HepG2 (cell line): ENCODE data around the gene DUSP9. TPM values are rescaled to one million over a fixed set of nuclear protein-coding genes. Genes with fewer than 3 reads are reported as not detected.

Source experiments
- DR1 ChIP-seq: sonication (generic); formaldehyde crosslinking; IDR thresholded peaks from 2 replicates; pipeline ENCODE4 v1.8.0; 2021; ENCODE audit warnings: mild to moderate bottlenecking, missing genetic modification reagents, inconsistent platforms
- HDAC1 ChIP-seq: sonication (generic); formaldehyde crosslinking; IDR thresholded peaks from 2 replicates; pipeline ENCODE4 v1.5.1; 2020; ENCODE audit warnings: mild to moderate bottlenecking, missing genetic modification reagents
- HMG20B ChIP-seq: conservative IDR thresholded peaks from 2 replicates; pipeline ENCODE4 v1.6.1; 2016; ENCODE audit warnings: missing genetic modification reagents, missing compliant biosample characterization
- HOXD1 ChIP-seq: sonication (generic); formaldehyde crosslinking; IDR thresholded peaks from 2 replicates; pipeline ENCODE4 v1.5.0; 2020; ENCODE audit warnings: missing genetic modification reagents
- JUND ChIP-seq: sonication (generic); formaldehyde crosslinking; IDR thresholded peaks from 2 replicates; pipeline ENCODE4 v1.8.0; 2022; ENCODE audit warnings: mild to moderate bottlenecking, missing genetic modification reagents
- KLF12 ChIP-seq: sonication (generic); formaldehyde crosslinking; IDR thresholded peaks from 2 replicates; pipeline ENCODE4 v1.4.0; 2020; ENCODE audit warnings: missing genetic modification reagents, borderline replicate concordance
- NR3C1 ChIP-seq: sonication (generic); formaldehyde crosslinking; IDR thresholded peaks from 2 replicates; pipeline ENCODE4 v1.4.0; 2020; ENCODE audit warnings: missing genetic modification reagents
- PCBP2 ChIP-seq: fragments of 200-400 bp; formaldehyde crosslinking; optimal IDR thresholded peaks from 2 replicates; pipeline ENCODE3; 2018; ENCODE audit warnings: low read length, low read depth; ENCODE audit not compliant: poor library complexity, severe bottlenecking
- TAF1 ChIP-seq: sonication (generic); formaldehyde crosslinking; IDR thresholded peaks from 2 replicates; pipeline ENCODE4 v1.4.0; 2020; ENCODE audit warnings: missing genetic modification reagents
- TEAD3 ChIP-seq: optimal IDR thresholded peaks from 2 replicates; pipeline ENCODE3; 2016; ENCODE audit warnings: borderline replicate concordance
- U2AF1 ChIP-seq: fragments of 200-400 bp; formaldehyde crosslinking; optimal IDR thresholded peaks from 2 replicates; pipeline ENCODE3; 2017; ENCODE audit warnings: mild to moderate bottlenecking, low read depth, low read length
- ZFP62 ChIP-seq: sonication (generic); formaldehyde crosslinking; IDR thresholded peaks from 2 replicates; pipeline ENCODE4 v1.4.0; 2020; ENCODE audit warnings: missing genetic modification reagents
- ZNF546 ChIP-seq: sonication (generic); formaldehyde crosslinking; conservative IDR thresholded peaks from 2 replicates; pipeline ENCODE4 v1.8.1; 2023; ENCODE audit warnings: mild to moderate bottlenecking, missing genetic modification reagents
- ZNF616 ChIP-seq: sonication (generic); formaldehyde crosslinking; IDR thresholded peaks from 2 replicates; pipeline ENCODE4 v1.5.0; 2020; ENCODE audit warnings: low read depth, mild to moderate bottlenecking, missing genetic modification reagents
- ZNF781 ChIP-seq: sonication (generic); formaldehyde crosslinking; IDR thresholded peaks from 2 replicates; pipeline ENCODE4 v1.5.1; 2020; ENCODE audit warnings: borderline replicate concordance, mild to moderate bottlenecking, missing genetic modification reagents; ENCODE audit errors: not compliant biosample characterization
- polyA plus RNA-seq, 8 experiments: library from polyadenylated mRNA; depleted of rRNA in 3 of 8; stranded (reverse) in 7 of 8; unstranded in 1 of 8; fragments of >200 nt; fragmentation: Illumina TruSeq in 4 of 8; extraction: Trizol in 4 of 8; gene quantifications; 2 replicates each; pipeline versions ENCODE4 v1.2.1 to v1.2.3, GENCODE V29; 2011 to 2016; ENCODE audit warnings: low read depth in 4 of 8, missing spikeins in 1 of 8, mixed read lengths in 1 of 8; ENCODE audit not compliant: insufficient read depth in 1 of 8
- total RNA-seq, 5 experiments: library from RNA; depleted of rRNA; stranded (reverse); fragments of >200 nt; fragmentation: Illumina TruSeq; extraction: Trizol; gene quantifications; 2 replicates each; pipeline ENCODE4 v1.2.3, GENCODE V29; 2016; ENCODE audit warnings: low read depth in 1 of 5
- TF ChIP-seq, protein P1 (sequence below): sonication (generic); formaldehyde crosslinking; IDR thresholded peaks from 2 replicates; pipeline ENCODE4 v1.8.1; 2023; ENCODE audit warnings: mild to moderate bottlenecking, missing genetic modification reagents, borderline replicate concordance
- TF ChIP-seq, protein P2 (sequence below): sonication (generic); formaldehyde crosslinking; IDR thresholded peaks from 2 replicates; pipeline ENCODE4 v1.4.0; 2020; ENCODE audit warnings: missing genetic modification reagents
- TF ChIP-seq, protein P3 (sequence below): sonication (generic); formaldehyde crosslinking; IDR thresholded peaks from 2 replicates; pipeline ENCODE4 v1.4.0; 2020; ENCODE audit warnings: mild to moderate bottlenecking, missing genetic modification reagents, borderline replicate concordance
- TF ChIP-seq, protein P4 (sequence below), 2 experiments: sonication (generic) in 1 of 2; formaldehyde crosslinking in 1 of 2; IDR thresholded peaks; 2 replicates each; pipeline versions ENCODE4 v1.4.0 to v1.6.1; 2018 to 2020; ENCODE audit warnings: missing genetic modification reagents in 2 of 2, borderline replicate concordance in 1 of 2, low read depth in 1 of 2, mild to moderate bottlenecking in 1 of 2, missing biosample characterization in 1 of 2
- TF ChIP-seq, protein P5 (sequence below): sonication (generic); formaldehyde crosslinking; IDR thresholded peaks from 2 replicates; pipeline ENCODE4 v1.5.1; 2020; ENCODE audit warnings: mild to moderate bottlenecking, missing genetic modification reagents, moderate library complexity

DUSP9 gene
- total and polyA plus RNA-seq, 2 of the 13 experiments (the other 11 are each of a cell fraction or from before 2014, with no cell fraction given) = 235 to 435 TPM

DNA sequence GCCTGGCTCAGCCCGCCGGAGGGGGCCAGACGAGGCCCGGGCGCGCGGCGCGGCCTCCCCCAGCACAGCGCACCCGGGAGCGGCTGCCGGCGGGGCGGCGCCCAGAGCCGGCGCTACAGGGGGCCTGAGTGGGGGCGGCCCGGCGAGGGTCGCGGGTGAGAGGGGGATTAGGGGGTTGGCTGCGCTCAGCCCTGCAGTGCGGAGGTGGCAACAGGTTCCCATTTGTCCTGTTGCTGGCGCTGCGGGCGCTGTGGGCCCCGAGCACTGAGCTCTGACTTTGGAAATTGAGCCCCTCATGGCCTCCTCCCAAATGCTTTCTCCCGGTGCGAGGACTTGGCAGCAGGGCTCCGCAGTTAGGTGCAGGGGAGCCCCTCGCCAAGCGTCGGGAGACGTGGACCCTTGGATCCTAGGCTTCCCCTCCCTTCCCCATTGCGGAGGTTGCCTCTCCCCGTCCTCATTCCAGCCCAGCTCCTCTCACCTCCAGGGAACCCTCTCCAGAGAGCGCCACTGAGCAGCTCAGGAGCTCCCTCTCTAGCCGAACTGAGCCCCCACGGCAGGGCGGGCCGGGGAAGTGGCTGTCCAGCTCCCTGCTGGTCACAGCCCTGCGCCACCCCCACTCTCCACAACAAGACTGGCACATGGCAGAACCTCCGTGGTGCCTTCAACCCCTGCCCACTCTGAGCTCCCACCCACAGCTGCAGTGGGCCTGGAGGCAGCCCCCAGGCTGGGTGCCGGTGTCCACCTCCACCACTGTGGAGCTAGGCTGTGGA lies 2.5 kb upstream of the DUSP9 start (continued):
- peak; percentile 53; the same call in 1 of the 2 replicates for TF ChIP-seq TAF1 (CRISPR knock-in tag)
- 0 out of 2 replicates have a peak, but pooled peaks have one; percentile 44 for TF ChIP-seq KLF12 (CRISPR knock-in tag)
- TF ChIP-seq, protein P1, sequence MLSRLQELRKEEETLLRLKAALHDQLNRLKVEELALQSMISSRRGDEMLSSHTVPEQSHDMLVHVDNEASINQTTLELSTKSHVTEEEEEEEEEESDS (CRISPR knock-in tag) = no peak
- TF ChIP-seq PCBP2 = no peak
- TF ChIP-seq ZNF616 (CRISPR knock-in tag) = no peak
- TF ChIP-seq U2AF1 = no peak
- TF ChIP-seq, protein P2, sequence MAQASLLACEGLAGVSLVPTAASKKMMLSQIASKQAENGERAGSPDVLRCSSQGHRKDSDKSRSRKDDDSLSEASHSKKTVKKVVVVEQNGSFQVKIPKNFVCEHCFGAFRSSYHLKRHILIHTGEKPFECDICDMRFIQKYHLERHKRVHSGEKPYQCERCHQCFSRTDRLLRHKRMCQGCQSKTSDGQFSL (CRISPR knock-in tag) = 0 out of 2 replicates have a peak, but pooled peaks have one; percentile 35
- TF ChIP-seq, protein P3, sequence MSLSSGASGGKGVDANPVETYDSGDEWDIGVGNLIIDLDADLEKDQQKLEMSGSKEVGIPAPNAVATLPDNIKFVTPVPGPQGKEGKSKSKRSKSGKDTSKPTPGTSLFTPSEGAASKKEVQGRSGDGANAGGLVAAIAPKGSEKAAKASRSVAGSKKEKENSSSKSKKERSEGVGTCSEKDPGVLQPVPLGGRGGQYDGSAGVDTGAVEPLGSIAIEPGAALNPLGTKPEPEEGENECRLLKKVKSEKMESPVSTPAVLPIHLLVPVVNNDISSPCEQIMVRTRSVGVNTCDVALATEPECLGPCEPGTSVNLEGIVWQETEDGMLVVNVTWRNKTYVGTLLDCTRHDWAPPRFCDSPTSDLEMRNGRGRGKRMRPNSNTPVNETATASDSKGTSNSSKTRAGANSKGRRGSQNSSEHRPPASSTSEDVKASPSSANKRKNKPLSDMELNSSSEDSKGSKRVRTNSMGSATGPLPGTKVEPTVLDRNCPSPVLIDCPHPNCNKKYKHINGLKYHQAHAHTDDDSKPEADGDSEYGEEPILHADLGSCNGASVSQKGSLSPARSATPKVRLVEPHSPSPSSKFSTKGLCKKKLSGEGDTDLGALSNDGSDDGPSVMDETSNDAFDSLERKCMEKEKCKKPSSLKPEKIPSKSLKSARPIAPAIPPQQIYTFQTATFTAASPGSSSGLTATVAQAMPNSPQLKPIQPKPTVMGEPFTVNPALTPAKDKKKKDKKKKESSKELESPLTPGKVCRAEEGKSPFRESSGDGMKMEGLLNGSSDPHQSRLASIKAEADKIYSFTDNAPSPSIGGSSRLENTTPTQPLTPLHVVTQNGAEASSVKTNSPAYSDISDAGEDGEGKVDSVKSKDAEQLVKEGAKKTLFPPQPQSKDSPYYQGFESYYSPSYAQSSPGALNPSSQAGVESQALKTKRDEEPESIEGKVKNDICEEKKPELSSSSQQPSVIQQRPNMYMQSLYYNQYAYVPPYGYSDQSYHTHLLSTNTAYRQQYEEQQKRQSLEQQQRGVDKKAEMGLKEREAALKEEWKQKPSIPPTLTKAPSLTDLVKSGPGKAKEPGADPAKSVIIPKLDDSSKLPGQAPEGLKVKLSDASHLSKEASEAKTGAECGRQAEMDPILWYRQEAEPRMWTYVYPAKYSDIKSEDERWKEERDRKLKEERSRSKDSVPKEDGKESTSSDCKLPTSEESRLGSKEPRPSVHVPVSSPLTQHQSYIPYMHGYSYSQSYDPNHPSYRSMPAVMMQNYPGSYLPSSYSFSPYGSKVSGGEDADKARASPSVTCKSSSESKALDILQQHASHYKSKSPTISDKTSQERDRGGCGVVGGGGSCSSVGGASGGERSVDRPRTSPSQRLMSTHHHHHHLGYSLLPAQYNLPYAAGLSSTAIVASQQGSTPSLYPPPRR (CRISPR knock-in tag) = no peak
- no peak for TF ChIP-seq HMG20B (CRISPR knock-in tag)
- TF ChIP-seq HDAC1 (CRISPR knock-in tag) = 0 out of 2 replicates have a peak, but pooled peaks have one; percentile 18
- no peak for TF ChIP-seq NR3C1 (CRISPR knock-in tag)
- no peak for TF ChIP-seq ZNF546 (CRISPR knock-in tag)
- TF ChIP-seq HOXD1 (CRISPR knock-in tag) = 0 out of 2 replicates have a peak, but pooled peaks have one; percentile 32
- TF ChIP-seq DR1 (CRISPR knock-in tag) = 0 out of 2 replicates have a peak, but pooled peaks have one; percentile 27
- TF ChIP-seq ZFP62 (CRISPR knock-in tag) = no peak
- TF ChIP-seq, protein P4, sequence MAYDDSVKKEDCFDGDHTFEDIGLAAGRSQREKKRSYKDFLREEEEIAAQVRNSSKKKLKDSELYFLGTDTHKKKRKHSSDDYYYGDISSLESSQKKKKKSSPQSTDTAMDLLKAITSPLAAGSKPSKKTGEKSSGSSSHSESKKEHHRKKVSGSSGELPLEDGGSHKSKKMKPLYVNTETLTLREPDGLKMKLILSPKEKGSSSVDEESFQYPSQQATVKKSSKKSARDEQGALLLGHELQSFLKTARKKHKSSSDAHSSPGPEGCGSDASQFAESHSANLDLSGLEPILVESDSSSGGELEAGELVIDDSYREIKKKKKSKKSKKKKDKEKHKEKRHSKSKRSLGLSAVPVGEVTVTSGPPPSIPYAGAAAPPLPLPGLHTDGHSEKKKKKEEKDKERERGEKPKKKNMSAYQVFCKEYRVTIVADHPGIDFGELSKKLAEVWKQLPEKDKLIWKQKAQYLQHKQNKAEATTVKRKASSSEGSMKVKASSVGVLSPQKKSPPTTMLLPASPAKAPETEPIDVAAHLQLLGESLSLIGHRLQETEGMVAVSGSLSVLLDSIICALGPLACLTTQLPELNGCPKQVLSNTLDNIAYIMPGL (CRISPR knock-in tag; IDR thresholded peaks at IDR 0.05; ENCODE audit: borderline replicate concordance in 1 of 2, low read depth in 1 of 2) = peak in 1 of 2 experiments; percentile 41; a peak in 2 of 4 replicates
- TF ChIP-seq, protein P5, sequence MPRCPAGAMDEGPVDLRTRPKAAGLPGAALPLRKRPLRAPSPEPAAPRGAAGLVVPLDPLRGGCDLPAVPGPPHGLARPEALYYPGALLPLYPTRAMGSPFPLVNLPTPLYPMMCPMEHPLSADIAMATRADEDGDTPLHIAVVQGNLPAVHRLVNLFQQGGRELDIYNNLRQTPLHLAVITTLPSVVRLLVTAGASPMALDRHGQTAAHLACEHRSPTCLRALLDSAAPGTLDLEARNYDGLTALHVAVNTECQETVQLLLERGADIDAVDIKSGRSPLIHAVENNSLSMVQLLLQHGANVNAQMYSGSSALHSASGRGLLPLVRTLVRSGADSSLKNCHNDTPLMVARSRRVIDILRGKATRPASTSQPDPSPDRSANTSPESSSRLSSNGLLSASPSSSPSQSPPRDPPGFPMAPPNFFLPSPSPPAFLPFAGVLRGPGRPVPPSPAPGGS (CRISPR knock-in tag) = no peak
- TF ChIP-seq JUND (CRISPR knock-in tag) = no peak
- peak; percentile 34 for TF ChIP-seq TEAD3 (CRISPR knock-in tag)
- TF ChIP-seq ZNF781 (CRISPR knock-in tag) = no peak
